GM19397 (cell line): Measurements from ENCODE around the gene GRIK4.

Source experiments
- ATAC-seq: cut with Tn5 transposase; IDR thresholded peaks from one replicate; pipeline ENCODE4 v1.9.1; 2021; ENCODE audit warnings: mild to moderate bottlenecking, moderate library complexity; ENCODE audit not compliant: unreplicated experiment

The GRIK4 gene

GRCh38 chr11:120819003-120819402, 307.5 kb downstream of the GRIK4 start:
- ATAC-seq: no peak

GRCh38 chr11:120819437-120820365, 308.2 kb downstream of the GRIK4 start:
- ATAC-seq: no peak

- no peak for ATAC-seq
These were observed 311.6 kb downstream of the GRIK4 start for GRCh38 chr11:120823159-120823558.

GRCh38 chr11:120824242-120824641, 312.7 kb downstream of the GRIK4 start:
- no peak for ATAC-seq

GRCh38 chr11:120827198-120827597, 315.6 kb downstream of the GRIK4 start:
- no peak for ATAC-seq

GRCh38 chr11:120827820-120828219, 316.3 kb downstream of the GRIK4 start:
- no peak for ATAC-seq

GRCh38 chr11:120828847-120829246, 317.3 kb downstream of the GRIK4 start:
- no peak for ATAC-seq

GRCh38 chr11:120830085-120830620, 318.6 kb downstream of the GRIK4 start:
- no peak for ATAC-seq

GRCh38 chr11:120832481-120833238, 321.1 kb downstream of the GRIK4 start:
- ATAC-seq: no peak

- no peak for ATAC-seq
These were observed 323.2 kb downstream of the GRIK4 start for GRCh38 chr11:120834686-120835210.

- peak; percentile 76 for ATAC-seq
These were observed 324.2 kb downstream of the GRIK4 start for GRCh38 chr11:120835601-120836228.

- ATAC-seq: no peak
These were observed 326.1 kb downstream of the GRIK4 start for GRCh38 chr11:120837696-120838095.

GRCh38 chr11:120839201-120839600, 327.7 kb downstream of the GRIK4 start:
- no peak for ATAC-seq

- ATAC-seq: no peak
These were observed 328.4 kb downstream of the GRIK4 start for GRCh38 chr11:120839846-120840402.

GRCh38 chr11:120840661-120841060, 329.1 kb downstream of the GRIK4 start:
- no peak for ATAC-seq

GRCh38 chr11:120841074-120841473, 329.5 kb downstream of the GRIK4 start:
- ATAC-seq: no peak

- ATAC-seq: no peak
These were observed 330.6 kb downstream of the GRIK4 start for GRCh38 chr11:120842195-120842594.

- no peak for ATAC-seq
These were observed 341.9 kb downstream of the GRIK4 start for GRCh38 chr11:120853435-120853834.

- ATAC-seq: no peak
These were observed 343.4 kb downstream of the GRIK4 start for GRCh38 chr11:120854988-120855387.

- ATAC-seq: no peak
These were observed 346.0 kb downstream of the GRIK4 start for GRCh38 chr11:120857508-120857907.

- no peak for ATAC-seq
These were observed 347.2 kb downstream of the GRIK4 start for GRCh38 chr11:120858740-120859139.
